IPS-11a (cell line): ENCODE data around the gene ZFP62.

Source experiments
- H3K4me3 ChIP-seq: one replicate; pipeline ENCODE4 v1.5.1; 2013; ENCODE audit warnings: low read depth, low read length, control low read depth

The ZFP62 gene

DNA sequence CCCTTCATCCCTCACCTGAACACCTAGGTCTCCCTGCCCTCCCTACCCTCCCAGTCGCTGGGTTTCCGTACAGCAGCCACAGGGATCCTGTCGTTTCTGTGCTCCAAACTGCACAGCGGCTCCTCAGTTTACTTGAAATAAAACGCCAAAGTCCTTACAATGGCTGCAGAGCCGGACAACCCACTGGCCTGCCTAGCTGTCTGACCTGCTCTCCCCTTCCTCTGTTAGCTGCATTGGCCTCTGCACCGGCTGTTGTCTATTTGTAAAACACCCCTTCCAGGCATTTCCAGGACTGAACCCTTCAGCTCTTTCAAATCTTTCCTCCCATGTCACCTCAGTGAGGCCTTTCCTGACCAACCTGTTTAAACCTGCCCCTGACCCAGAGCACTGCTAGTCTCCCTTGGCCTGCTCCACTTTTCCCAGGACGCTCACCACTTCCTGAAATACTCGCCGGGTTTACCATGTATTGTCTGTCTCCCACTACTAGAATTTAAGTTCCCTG, 49.4 kb downstream of the ZFP62 start:
- H3K4me3 ChIP-seq = no peak overlapping the region

DNA sequence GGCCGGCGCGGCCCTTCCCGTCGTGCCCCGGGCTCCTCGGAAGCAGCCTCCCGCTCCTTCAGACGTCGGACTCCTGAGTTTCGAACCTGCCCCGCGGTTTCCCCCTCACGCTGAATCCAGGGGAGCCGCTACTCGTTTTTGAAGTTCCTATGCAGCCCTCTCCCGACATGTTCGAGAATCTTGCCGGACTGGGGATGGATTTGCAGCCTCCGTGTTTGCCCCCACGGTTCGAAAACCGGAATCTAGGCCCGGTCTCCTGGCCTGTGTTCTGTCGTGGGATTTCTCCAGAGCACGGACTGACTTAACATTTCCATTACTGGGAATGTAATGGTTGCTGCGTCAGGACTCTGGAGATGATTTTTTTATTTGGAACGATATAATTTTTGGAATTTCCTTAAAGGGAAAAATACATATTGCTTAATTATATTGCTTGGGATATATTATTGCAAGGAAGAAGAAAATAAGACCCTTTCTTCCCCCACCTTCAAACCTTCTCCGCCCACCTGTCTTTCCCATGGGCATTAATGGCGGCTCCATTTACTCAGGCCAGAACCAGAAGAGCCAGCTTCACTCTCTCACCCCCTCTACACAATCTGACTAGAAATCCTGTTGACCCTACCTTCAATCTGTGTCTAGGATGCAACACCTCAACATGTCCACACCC, 50.0 kb downstream of the ZFP62 start:
- peak overlapping the region; percentile 82 for H3K4me3 ChIP-seq

DNA sequence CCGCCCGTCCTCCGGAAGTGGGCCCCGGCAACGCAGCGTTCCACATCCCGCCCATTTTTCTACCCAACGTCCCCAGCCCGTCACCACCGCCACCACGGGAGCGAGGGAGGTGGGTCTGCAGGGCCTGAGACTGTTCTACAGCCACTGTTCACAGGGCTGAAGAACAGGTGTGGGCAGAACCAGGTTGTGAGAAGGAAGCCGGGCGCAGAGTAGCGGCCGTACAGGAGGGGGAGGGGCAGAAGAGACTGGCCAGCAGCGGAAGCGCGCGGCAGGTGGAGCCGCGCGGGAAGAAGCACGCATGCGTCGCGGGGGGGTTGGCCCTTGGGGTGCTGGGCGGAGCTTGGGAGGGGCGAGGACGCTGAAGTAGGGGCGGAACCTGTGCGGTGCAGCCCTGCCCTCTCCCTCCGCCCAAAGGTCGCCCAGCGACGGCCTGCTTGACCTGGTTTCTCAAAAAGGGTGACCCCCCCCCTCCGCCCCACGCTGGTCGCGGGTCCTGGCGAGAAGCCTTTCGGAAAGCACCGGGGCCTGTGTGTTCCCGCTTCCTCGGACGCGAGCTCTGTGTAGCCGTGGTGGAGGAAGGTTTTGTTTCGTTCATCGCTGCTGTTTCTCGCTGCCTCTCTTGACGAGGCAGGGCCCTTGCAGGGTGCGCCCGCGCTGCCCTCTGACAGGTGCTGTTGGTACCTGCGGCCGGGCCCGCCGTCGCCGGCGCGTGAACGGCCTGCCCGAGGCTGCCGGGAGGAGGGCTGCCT, 50.7 kb downstream of the ZFP62 start:
- H3K4me3 ChIP-seq = peak overlapping the region; percentile 82

GRCh38 chr5:180809403-180810209, 51.5 kb downstream of the ZFP62 start:
- H3K4me3 ChIP-seq = peak overlapping the region; percentile 82

GRCh38 chr5:180808461-180809000, 52.5 kb downstream of the ZFP62 start:
- H3K4me3 ChIP-seq = no peak overlapping the region

- no peak overlapping the region for H3K4me3 ChIP-seq
Observed at GRCh38 chr5:180807654-180808414, 53.2 kb downstream of the ZFP62 start.

- H3K4me3 ChIP-seq = no peak overlapping the region
Observed at GRCh38 chr5:180807046-180807445, 54.0 kb downstream of the ZFP62 start.

GRCh38 chr5:180806351-180807011, 54.6 kb downstream of the ZFP62 start:
- no peak overlapping the region for H3K4me3 ChIP-seq

GRCh38 chr5:180804129-180804618, 56.9 kb downstream of the ZFP62 start:
- no peak overlapping the region for H3K4me3 ChIP-seq

- peak overlapping the region; percentile 17 for H3K4me3 ChIP-seq
Observed at GRCh38 chr5:180803181-180804128, 57.6 kb downstream of the ZFP62 start.

DNA sequence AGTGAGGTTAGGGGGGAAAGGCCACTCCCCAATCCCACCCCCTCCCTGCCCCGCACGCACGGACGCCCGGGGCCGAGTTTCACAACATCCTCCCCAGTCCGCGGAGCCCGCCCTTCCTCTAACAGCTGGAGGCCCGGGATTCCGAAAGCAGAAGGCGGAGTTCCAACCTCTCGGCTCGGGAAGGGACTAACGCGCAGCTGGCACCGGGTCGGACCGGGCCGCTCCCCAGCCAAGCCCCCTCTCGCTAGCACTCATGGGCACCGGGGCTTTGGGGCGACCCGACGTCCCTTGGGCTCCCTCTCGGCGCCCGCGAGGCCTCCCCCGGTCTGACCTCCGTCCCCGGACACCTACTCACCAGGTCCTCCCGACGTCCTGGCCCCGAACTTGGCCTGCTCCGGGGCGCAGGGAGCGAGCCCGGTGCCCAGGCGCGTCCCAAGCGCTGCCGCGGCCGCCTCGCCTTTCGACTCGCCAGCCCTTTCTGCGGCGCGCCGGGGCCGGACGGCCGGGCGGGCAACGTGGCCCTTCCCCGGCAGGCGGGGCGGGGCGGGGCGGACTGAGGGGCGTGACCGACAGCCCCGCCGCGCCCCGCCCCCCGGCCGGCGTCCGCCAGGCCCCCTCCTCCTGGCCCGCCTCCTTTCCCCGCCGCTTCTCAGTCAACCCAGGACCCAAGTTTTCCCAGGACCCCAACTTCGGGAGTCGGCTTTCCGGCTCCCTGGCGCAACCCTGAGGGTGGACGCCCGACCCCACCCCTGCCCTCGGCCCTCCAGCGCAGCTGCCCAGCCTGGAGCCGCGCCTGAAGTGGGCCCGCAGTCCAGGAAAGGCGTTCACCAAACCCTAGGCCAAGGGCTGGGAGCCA, 58.5 kb downstream of the ZFP62 start, which contains the start of gene MGAT1:
Gene MGAT1, minus strand, starts transcription at position 482 of the 856 bp plus-strand sequence. CDS start 9,835 bp downstream, outside the sequence.
- H3K4me3 ChIP-seq = peak within 1 kb of the TSS; percentile 79

DNA sequence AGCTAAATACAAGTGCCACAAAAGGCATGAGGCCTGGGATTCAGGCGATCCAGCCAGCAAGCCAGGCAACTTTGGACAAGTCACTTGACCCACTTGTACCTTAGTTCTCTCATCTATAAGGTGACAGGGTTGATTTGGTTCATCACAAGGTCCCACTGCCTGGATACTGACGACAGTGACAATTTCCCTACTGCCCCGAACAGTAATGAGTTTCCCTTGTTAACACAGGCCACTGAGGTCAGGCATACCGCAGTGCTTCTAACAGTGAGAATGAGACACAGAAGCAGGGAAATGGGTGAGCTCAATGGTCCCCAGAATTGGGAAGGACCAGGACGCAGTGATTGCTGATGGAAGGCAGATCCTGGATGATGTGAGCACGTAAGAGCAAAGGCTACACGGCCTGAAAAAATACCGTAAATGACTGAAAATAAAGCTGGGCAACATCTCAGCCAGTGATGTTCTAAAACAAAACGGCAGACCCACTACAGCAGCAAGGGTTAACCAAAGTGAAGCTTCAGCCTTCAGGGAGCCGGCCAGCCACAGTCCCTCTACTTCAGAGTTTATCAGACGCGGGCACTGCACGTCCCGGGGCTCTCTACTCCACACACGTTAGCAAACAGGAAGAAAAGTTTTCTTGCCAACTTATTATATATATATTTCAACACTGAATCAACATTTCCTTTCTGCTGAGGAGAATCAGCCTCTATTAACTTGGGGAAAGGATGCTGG, 59.3 kb downstream of the ZFP62 start:
- H3K4me3 ChIP-seq = peak overlapping the region; percentile 79

DNA sequence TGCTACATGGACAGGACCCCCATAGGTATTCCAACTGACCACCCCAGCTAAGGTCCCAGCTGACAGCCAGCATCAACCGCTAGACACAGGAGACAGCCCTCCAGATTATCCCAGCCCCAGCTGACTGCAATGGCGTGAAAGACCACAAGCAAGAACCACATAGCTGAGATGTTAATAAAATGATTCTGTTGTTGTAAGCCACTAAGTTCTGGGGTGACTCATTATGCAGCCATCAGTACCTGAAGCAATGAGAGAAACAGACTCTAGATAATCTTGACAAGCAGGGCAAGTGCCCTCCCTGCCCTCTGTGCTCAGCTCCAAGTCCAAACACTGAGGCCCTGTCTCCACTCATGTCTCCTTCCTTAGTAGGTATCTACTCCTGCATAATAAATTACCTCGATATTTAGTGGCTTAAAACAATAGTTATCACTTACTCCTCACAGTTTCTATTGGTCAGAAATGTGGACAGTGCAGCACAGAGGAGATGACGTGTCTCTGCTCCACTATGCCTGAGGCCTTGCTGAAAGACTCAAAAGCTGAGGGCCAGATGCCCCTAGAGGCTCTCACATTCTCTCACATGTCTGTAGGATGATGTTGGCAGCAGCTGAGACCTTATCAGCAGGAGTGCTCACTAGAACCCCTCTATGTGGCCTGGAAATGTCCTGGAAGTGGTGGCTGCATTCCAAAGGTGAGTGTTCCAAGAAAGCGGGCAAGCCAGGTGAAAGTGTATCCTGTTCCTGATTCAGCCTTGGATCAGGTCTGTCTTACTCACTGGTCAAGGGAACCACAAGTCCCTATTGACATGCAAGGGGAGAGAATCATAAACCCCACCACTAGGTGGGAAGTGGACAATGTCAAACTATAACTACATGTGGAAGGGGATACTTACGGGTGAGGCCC, 60.9 kb downstream of the ZFP62 start:
- H3K4me3 ChIP-seq = no peak overlapping the region

- no peak overlapping the region for H3K4me3 ChIP-seq
Observed at GRCh38 chr5:180799194-180799593, 61.9 kb downstream of the ZFP62 start.

DNA sequence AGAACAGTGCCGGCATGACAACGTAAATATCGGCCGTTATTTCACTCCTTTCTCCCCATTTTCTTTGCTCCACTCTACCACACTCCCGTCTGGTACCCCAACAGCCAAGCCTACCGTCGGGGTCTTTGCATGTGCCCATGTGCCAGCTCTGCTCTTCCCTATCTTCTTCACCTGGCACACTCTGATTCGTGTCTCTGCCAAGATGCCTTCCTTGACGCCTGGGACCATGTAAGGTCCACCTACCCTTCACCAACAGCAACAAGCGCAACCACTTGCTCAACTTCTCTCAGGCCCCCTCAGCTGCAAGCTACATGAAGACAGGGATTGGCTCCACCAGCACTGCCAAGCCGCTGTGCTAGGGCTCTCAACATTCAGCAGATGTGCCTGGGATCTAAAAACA, 62.9 kb downstream of the ZFP62 start:
- H3K4me3 ChIP-seq = no peak overlapping the region
